Breast epithelium (tissue), 3 donors: ENCODE measurements around the gene IFTAP.

ENCODE experiments used
- POLR2A ChIP-seq: fragments of 450-650 bp; IDR thresholded peaks from one replicate; pipeline ENCODE4 v1.6.1; 2016; ENCODE audit warnings: antibody characterized with exemption, mild to moderate bottlenecking, moderate library complexity
- POLR2AphosphoS5 ChIP-seq, 3 donors: sonication (generic); formaldehyde crosslinking; IDR thresholded peaks; one replicate each; pipeline ENCODE4 v1.6.1; 2017; ENCODE audit warnings: antibody characterized with exemption in 3 of 3
- TF ChIP-seq, protein P1 (sequence below), 3 donors: fragments of 450-650 bp; IDR thresholded peaks; one replicate each; pipeline ENCODE4 v1.5.1; 2016 to 2017; ENCODE audit warnings: antibody characterized with exemption in 3 of 3, mild to moderate bottlenecking in 3 of 3, moderate library complexity in 3 of 3

DNA sequence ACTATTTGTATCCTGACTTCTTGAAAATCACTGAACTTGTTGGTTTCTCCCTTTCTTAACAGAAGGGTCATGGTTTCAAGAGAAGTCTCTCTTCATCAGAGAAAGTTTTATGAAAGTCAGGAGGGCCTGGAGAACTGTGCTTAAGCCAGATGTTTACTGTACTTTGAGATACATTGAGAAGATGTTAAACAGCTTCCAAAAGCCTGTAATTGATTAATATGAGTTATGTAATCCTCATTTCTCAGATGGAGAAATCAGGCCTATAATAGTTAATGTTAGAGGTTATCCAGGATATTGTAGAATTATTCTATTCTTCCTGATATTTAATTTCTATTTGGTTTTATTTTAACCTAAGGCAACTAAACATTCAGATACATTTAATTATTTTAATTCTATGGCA lies 100.8 kb downstream of the IFTAP start:
- TF ChIP-seq, protein P1, sequence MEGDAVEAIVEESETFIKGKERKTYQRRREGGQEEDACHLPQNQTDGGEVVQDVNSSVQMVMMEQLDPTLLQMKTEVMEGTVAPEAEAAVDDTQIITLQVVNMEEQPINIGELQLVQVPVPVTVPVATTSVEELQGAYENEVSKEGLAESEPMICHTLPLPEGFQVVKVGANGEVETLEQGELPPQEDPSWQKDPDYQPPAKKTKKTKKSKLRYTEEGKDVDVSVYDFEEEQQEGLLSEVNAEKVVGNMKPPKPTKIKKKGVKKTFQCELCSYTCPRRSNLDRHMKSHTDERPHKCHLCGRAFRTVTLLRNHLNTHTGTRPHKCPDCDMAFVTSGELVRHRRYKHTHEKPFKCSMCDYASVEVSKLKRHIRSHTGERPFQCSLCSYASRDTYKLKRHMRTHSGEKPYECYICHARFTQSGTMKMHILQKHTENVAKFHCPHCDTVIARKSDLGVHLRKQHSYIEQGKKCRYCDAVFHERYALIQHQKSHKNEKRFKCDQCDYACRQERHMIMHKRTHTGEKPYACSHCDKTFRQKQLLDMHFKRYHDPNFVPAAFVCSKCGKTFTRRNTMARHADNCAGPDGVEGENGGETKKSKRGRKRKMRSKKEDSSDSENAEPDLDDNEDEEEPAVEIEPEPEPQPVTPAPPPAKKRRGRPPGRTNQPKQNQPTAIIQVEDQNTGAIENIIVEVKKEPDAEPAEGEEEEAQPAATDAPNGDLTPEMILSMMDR (IDR thresholded peaks at IDR 0.05) = no peak
- TF ChIP-seq POLR2AphosphoS5 (IDR thresholded peaks at IDR 0.05) = no peak
- no peak for TF ChIP-seq POLR2A
